Duodenal mucosa (tissue), 2 donors: ENCODE results near the gene IL17C.

Source experiments
- H3K27ac ChIP-seq: one replicate; pipeline ENCODE4 v1.7.0; 2013; ENCODE audit warnings: low read depth, low read length
- H3K27me3 ChIP-seq, 2 donors: one replicate each; pipeline ENCODE4 v1.7.0; 2013; ENCODE audit warnings: low read length in 2 of 2, control low read depth in 1 of 2; ENCODE audit not compliant: insufficient read depth in 2 of 2, control insufficient read depth in 1 of 2
- H3K36me3 ChIP-seq, 2 donors: one replicate each; pipeline ENCODE4 v1.7.0; 2013; ENCODE audit warnings: low read length in 2 of 2, control low read depth in 1 of 2; ENCODE audit not compliant: insufficient read depth in 2 of 2, control insufficient read depth in 1 of 2
- H3K4me1 ChIP-seq, 2 donors: one replicate each; pipeline ENCODE4 v1.7.0; 2013; ENCODE audit warnings: low read length in 2 of 2, control low read depth in 1 of 2; ENCODE audit not compliant: insufficient read depth in 2 of 2, control insufficient read depth in 1 of 2
- H3K4me3 ChIP-seq, 2 donors: one replicate each; pipeline ENCODE4 v1.7.0; 2013; ENCODE audit warnings: low read length in 2 of 2, low read depth in 1 of 2
- H3K9ac ChIP-seq, 2 donors: one replicate each; pipeline ENCODE4 v1.7.0; 2013; ENCODE audit warnings: low read length in 2 of 2, low read depth in 1 of 2
- H3K9me3 ChIP-seq, 2 donors: one replicate each; pipeline ENCODE4 v1.7.0; 2013; ENCODE audit warnings: low read length in 2 of 2, control low read depth in 1 of 2; ENCODE audit not compliant: control insufficient read depth in 1 of 2

IL17C gene

DNA sequence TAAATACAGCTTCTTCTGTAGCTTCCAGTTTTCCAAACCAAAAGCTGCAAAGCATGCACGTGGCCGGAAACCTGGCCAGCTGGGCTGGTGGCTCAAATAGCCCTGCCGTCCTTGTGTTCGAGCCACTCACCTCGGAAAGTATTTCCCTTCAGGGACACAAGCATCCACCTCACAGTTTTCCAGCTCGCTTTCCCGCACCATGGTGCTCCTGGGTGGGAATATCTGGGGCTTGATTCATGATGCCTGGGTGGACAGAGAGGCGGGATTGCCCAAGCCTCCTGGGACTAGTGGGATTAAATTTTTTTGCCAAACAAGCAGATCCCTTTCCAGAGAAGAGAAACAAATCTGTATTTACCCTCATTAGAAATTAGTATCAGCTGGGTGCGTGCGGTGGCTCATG, 31.6 kb downstream of the IL17C start:
- H3K36me3 ChIP-seq, result no peaks in the 10 kb centered on the region
- H3K9me3 ChIP-seq, result no peaks in the 10 kb centered on the region
- H3K4me3 ChIP-seq, result no peak overlapping the region
- no peak overlapping the region for H3K9ac ChIP-seq
- peaks cover 3 to 4% of the 10 kb centered on the region in 2 donors for H3K4me1 ChIP-seq
- no peaks in the 10 kb centered on the region for H3K27me3 ChIP-seq
- H3K27ac ChIP-seq, result no peak overlapping the region

DNA sequence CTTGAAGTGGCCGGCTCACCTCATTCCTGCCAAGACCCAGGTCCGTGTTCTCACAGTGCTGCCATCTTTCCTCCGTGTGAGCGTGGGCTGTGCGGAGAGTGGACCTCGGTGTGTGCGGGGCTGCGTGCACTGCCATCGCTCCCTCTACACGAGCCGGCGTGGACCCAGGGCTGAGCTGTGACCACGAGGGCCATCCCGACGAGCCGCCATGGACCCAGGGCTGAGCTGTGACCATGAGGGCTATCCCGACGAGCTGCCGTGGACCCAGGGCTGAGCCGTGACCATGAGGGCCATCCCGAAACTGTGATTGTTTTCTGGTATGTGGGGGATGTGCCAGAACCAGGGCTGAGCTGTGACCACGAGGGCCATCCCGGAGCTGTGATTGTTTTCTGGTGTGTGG, 33.4 kb downstream of the IL17C start:
- H3K4me1 ChIP-seq, result no peaks in the 10 kb centered on the region
- H3K9me3 ChIP-seq, result no peaks in the 10 kb centered on the region
- no peaks in the 10 kb centered on the region for H3K36me3 ChIP-seq
- no peak overlapping the region for H3K27ac ChIP-seq
- no peak overlapping the region for H3K4me3 ChIP-seq
- no peaks in the 10 kb centered on the region for H3K27me3 ChIP-seq
- no peak overlapping the region for H3K9ac ChIP-seq

DNA sequence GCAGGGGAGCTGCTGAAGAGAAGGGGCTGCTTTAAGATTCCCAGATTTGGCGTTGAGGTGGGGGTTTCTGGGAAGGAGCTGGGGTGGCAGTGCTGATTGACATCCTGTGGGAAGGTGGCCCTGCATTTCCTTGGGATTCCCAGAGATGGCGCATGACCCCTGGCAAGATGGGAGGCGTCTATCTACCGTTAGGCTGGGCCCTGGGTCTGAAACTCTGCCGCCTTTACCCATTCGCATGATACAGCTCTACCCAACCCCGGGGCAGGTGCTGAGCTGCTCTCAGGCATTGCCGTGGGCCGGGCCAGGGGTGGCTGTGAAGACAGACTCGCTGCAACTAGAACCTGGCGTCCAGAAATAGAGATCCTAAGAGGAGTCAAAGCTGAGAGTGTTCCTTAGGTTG, 34.4 kb downstream of the IL17C start:
- no peak overlapping the region for H3K27ac ChIP-seq
- no peak overlapping the region for H3K4me3 ChIP-seq
- no peak overlapping the region for H3K9ac ChIP-seq
- H3K9me3 ChIP-seq, result no peaks in the 10 kb centered on the region
- H3K27me3 ChIP-seq, result no peaks in the 10 kb centered on the region
- peaks cover 0 to 3% of the 10 kb centered on the region in 2 donors for H3K36me3 ChIP-seq
- no peaks in the 10 kb centered on the region for H3K4me1 ChIP-seq

DNA sequence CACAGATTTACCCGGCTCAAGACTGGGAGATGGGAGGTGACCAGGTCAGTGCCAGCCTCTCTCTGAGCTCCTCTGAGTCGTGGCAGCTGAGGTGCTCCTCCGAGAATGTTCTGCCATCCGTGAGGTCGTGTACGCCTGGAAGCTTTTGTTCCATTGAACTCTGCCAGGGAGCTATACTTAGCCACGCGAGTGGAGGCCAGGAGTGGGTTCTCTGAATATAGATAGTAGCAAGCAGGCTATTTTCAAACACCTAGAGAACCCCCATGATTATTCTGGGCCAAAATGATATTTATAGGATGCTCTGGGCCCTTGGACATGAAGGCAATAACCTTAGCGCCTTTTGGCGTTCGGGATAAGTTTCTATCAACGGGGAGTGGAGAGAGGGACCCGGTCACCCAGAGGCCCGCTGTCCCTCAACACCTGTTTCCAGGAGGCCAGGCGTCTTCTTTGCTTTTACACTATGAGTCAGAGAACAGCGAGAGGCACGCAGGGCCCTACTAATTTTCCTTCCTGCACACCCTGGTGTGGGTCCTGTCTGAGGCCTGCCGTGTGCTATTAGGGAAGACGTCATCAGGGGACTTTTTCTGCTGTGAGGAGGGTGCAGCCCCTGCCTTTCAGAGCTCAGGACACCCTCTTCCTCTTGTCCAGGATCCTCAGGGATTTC, 35.5 kb downstream of the IL17C start:
- Histone ChIP-seq H3K27ac (no peak overlapping the region), H3K4me3 (no peak overlapping the region), H3K36me3 (peaks cover 0 to 3% of the 10 kb centered on the region in 2 donors), H3K9me3 (no peaks in the 10 kb centered on the region), H3K4me1 (no peaks in the 10 kb centered on the region), H3K9ac (no peak overlapping the region), H3K27me3 (no peaks in the 10 kb centered on the region)

DNA sequence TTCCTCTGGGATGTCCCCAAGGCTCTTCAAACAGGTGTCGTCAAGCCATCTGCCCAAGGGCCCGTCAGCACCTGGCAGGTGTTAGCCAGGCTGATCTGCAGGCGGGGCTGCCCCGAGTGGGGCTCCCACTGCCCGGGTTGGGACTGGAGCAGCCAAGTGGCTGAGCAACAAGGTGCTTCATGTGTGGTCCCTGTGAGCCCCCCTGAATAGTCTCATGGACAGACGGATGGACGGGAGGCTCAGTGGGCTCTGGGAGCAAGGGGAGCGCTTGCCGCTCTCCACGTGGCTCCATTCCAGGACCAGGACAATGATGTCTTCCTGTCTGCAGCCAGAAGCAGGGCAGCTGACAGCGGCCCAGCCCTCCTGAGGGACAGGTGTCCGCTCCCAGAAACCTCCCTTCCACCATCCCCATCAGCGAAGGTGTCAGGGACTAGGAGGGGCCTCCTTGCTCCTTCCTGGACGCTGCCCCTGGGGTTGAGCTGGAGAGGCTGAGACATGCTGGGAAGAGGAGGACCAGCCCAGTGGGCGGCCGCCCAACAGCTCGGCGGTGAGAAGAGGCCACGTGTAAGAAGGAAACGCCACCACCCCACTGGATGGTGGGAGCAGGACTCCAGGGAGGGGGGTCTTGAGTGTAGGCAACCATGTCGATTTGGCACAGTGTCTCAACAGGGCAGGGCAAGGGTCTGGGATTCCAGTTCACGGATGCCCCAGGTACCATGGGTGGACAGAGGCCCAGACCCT, 38.3 kb downstream of the IL17C start:
- peaks cover 0 to 12% of the 10 kb centered on the region in 2 donors for H3K4me1 ChIP-seq

DNA sequence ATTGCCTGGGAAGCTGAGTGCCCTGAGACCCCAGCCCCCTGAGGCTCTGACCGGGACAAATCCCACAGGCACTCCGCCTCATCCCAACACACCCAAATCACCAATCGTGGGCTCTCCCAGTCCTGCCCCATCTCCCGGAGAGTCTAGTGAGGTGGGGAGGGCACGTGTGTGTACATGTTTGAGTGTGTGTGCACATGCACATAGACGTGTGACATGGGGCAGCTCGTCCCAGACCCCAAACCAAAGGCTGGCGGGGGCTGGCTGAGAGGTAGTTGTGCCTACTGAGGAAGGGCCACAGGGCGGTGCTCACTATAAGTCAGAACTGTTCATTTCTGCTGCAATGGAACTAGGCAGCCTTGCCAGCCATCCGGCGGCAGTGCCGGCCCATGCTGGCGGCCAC, 39.3 kb downstream of the IL17C start:
- H3K4me1 ChIP-seq, result peaks cover 7 to 20% of the 10 kb centered on the region in 2 donors
- H3K4me3 ChIP-seq, result no peak overlapping the region
- H3K27ac ChIP-seq, result no peak overlapping the region
- no peak overlapping the region for H3K9ac ChIP-seq
- H3K36me3 ChIP-seq, result peaks cover 0 to 3% of the 10 kb centered on the region in 2 donors
- no peaks in the 10 kb centered on the region for H3K9me3 ChIP-seq
- no peaks in the 10 kb centered on the region for H3K27me3 ChIP-seq

More for the DNA sequence above, 38.3 kb downstream of the IL17C start:
- no peak overlapping the region for H3K27ac ChIP-seq
- no peak overlapping the region for H3K4me3 ChIP-seq
- H3K9ac ChIP-seq, result no peak overlapping the region
- peaks cover 0 to 3% of the 10 kb centered on the region in 2 donors for H3K36me3 ChIP-seq
- H3K9me3 ChIP-seq, result no peaks in the 10 kb centered on the region
- no peaks in the 10 kb centered on the region for H3K27me3 ChIP-seq

DNA sequence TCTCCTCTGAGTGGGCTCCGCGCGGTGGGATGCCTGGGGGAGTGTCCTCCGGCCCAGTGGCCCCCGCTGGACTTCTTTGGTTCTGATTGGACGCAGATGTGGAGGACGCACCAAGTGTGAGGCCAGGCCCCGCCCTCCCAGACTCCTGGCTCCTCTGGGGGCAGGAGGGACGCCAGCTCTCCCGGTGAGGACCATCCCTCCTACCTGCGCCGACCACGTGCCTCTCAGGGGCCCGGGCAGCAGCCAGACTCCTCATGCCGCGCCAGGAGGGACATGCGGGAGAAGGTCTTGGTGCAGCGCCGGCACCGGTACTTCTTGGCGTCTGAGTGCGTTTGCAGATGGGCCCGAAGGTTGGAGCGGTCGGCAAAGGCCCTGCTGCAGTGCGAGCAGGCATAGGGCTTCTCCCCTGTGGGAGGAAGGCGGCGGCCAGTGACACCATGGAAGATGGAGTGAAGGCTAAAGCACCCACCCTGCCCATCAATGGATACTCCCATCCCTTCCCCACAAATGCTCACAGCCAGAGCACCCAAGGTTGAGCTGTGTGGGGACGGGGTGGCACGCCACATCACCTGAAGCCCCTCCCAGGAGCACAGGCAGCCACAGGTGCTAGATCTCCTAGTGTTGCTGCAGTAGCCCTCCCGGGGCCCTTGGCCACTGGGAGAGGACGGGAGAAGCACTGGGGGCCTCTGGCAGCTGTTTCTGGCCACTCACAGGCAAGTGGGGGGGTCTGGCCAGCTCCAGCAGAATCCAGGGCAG, 40.0 kb downstream of the IL17C start:
- H3K9me3 ChIP-seq, result no peaks in the 10 kb centered on the region
- H3K9ac ChIP-seq, result no peak overlapping the region
- no peaks in the 10 kb centered on the region for H3K27me3 ChIP-seq
- no peak overlapping the region for H3K27ac ChIP-seq
- peaks cover 0 to 3% of the 10 kb centered on the region in 2 donors for H3K36me3 ChIP-seq
- H3K4me3 ChIP-seq, result no peak overlapping the region
- H3K4me1 ChIP-seq, result peaks cover 7 to 20% of the 10 kb centered on the region in 2 donors

DNA sequence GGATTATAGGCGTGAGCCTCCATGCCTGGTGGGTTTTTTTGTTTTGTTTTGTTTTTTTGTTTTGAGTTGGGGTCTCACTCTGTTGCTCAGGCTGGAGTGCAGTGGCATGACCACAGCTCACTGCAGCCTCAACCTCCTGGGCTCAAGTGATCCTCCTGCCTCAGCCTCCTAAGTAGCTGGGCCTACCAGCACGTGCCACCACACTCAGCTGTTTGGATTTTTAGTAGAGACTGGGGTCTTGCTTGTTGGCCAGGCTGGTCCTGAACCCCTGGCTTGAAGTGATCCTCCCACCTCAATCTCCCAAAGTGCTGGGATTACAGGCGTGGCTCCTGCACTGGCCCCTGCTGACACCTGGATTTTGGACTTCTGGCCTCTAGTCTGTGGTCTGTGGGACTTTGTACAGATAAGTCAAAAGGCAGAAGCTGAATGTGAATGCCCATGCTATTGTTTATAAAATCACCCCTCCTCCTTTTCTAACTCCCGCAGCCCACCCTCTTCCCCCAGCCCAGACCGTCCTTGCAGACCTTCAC, 42.2 kb downstream of the IL17C start:
- Histone ChIP-seq H3K9ac (no peak overlapping the region), H3K4me1 (peaks cover 14 to 32% of the 10 kb centered on the region in 2 donors), H3K4me3 (no peak overlapping the region), H3K9me3 (no peaks in the 10 kb centered on the region), H3K36me3 (peaks cover 0 to 3% of the 10 kb centered on the region in 2 donors), H3K27me3 (peaks cover 4% of the 10 kb centered on the region in 2 donors), H3K27ac (no peak overlapping the region)

DNA sequence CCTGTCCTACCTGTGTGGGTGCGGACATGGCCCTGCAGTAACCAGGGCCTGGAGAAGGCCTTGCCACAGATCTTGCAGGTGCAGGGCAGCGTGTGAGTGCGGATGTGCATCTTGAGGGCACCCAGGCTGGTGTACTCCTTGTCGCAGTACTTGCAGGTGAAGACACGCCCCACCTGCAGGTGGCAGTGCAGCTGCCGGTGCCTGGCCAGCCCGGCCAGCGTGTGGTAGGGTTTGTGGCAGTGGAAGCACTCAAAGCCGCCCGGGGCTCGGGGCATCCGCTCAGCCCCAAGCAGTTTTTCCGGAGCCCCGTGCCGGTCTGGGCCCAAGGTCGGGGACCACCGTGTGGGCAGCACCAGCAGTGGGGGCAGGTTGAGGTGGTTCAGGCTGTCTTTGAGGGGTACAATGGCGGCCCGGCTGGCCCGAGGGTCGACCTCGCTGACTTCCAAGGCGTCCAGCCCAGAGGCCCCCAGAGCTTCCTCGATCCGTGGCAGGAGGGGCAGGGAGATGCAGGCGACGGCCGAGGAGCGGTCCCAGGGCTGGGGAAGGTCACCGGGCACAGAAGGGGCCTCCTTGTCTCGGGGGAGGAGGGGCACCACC, 42.8 kb downstream of the IL17C start:
- Histone ChIP-seq H3K27ac (no peak overlapping the region), H3K4me3 (peak overlapping the region; percentile 35 to 36), H3K27me3 (peaks cover 4 to 5% of the 10 kb centered on the region in 2 donors), H3K9ac (peak overlapping the region in 1 of 2 donors; percentile 25), H3K9me3 (no peaks in the 10 kb centered on the region), H3K36me3 (peaks cover 0 to 3% of the 10 kb centered on the region in 2 donors), H3K4me1 (peaks cover 16 to 38% of the 10 kb centered on the region in 2 donors)
